GM10847 (cell line): ENCODE results near the gene MARCHF9.

ENCODE experiments used
- POLR2A ChIP-seq: IDR thresholded peaks from 2 replicates; pipeline ENCODE4 v1.6.1; 2011; ENCODE audit not compliant: insufficient read length; ENCODE audit errors: extremely low read depth

The MARCHF9 gene

DNA sequence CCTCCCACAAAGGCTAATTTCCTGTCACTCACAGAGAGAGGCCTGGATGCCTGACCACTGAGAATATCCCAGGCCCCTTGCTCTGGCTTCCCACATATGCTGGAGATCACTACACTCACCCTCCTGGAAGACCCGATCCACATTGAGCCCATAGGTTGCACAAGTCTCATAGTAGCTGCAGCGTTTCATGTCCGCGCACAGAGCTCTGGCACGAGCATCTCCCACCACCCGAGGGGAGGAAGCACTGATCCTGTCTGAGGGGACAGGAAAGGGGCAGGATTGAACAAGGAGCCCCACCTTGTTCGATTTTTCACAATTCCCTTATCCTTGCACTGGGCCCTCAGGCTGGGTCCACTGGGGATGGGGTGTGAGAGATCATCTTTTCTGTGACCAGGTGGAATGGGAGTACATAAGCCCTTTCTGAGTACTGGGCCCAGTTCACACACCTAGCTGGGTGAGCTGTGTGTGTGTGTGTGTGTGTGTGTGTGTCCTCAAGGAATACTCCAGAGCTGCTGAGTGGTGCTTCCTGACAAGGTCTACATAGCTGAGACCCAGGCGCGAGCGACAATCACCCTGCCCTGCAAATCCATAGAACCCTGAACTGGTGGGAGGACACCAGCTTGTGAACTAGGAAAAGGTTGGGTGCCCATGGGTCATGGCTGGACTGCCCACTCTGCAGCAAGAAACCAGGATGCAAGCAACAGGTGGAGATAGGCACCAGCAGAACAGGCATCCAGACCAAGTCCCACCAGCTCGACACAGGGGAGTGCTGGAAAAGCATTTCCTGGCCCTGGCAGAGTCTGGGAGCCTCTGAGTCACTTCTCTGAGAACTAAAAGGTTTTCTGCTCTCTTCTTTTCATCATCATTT is 21.9 kb upstream of the MARCHF9 start:
- TF ChIP-seq POLR2A: no peak

DNA sequence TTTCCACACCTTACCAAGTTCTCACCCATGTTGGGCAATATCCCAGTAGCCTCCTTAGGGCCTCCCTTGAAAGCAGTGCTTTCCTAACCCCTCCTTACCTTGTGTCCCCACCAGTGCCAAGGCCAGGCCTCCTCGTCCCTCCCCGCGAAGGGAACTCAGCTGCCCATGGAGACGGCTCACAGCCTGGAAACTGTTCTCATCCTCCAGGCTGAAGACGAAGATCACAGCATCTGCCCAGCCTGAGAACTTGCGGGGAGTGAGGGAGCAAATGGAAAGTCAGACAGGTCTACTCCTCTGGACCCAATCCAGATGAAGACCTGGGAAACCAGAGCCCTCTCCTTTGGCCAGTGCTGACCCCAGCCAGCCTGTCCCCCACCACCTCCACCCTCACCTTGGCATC is 21.0 kb upstream of the MARCHF9 start:
- TF ChIP-seq POLR2A: no peak

DNA sequence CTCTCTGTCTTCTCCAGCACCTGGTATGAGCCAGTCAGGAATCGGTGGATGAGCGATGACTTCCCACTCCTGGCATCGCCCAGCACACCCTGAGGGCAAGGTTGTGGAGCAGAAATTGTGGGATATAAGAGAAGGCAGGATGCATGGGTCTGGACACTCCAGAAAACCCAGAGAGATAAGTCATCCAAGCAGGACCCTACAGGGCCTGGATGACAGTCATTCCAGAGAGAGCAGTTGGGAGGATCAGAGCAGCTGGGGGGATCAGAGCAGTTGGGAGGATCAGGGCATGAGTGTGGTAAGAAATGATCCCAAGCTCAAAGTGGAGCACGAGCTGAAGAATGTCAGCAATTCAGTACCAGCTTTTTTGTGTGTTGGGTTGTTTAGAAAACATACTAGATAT is 20.3 kb upstream of the MARCHF9 start:
- TF ChIP-seq POLR2A: no peak

DNA sequence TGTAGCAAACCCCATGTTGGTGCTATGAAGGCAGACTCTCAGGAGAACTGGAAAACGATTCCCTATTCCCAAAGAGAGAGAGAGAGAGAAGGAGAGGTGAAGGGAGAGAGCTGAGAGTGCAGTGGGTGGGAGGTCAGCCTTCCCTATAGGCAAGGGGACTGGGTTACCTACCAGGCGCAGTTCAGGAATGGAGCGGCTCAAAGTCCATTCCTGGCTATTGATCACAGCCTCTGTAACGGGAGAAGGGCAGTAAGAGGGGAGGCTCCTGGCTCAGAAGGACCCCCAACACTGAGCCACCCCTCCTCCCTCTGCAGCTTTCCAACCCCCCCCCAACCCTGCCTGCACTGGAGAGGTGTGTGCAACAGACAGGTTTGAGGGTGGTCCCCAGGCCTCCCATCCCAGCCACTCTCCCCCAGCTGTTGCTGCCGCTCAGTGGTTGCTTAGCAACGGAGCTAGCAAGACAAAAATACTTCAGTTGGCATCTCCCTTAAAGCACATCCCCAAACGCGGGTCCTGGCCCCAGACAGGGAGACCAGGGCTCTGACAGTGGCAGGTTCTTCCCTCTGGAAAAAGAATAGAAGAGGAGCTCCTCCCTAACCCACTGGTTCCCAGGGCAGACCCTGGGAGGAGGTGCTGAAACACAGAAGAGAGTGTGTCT is 19.6 kb upstream of the MARCHF9 start:
- no peak for TF ChIP-seq POLR2A

DNA sequence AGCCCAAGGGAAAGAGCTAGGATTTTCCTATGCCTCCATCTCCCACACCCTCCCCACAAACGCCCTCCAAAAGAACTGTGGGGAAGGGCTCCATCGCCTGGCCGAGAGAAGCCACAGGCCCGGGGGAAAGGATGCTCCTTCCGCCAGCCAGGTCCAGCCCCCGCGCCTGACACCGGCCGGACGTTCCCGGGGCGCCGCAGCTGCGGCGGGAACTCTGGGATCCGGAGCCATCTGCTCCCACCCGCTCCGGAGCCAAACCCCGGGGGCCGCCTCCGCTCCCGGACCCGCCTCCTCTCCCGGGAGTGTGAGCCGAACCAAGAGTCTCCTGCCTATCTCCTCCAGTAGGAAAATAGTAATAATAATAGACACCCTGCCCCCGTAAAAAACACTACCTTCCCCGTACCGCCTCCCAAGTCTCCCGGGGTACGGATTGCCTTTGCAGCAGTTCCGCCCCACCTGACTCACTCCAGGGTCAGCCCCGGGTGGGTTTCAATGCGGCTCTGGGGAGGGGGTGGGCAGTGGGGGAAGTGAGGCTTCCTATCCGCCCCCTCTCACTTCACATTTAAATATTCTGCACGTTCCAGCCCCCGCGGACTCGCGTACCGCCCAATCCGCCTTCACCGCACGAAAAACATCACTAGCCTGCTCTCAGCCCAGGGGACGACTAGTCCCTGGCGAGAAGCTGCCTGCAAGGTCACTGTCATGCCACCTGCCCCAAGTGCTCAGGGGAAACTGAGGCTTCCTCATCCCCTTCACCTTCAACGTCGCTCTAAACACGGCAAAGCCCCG is 18.8 kb upstream of the MARCHF9 start:
- TF ChIP-seq POLR2A: no peak

DNA sequence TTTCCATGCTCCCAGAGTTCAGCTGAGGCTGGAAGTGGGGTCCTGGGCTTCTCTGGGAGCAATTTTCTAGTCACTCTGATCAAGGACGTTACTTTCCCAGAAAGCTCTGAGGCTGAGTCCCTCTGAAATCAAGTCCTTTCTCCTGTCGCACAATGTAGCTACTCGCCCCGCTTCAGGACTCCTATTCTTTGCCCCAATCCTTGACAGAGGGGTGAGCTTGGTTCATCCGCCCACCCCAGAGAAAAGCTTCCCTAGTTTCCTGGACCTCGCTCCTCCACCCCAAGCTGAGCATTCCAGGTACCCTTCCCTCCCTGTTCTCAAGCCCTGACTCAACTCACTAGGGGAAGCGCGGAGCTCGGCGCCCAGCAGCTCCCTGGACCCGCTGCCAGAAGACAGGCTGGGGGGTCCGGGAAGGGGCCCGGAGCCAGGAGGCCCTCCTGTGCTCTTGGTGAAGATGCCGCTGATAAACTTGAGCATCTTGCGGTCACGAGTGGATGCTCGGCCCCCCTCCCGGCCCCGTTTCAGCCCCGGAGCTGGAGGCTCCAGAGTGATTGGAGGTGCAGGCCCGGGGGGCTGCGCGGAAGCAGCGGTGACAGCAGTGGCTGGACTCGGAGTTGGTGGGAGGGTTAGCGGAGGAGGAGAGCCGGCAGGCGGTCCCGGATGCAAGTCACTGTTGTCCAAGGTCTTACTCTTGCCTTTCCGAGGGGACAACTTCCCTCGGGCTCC is 18.0 kb upstream of the MARCHF9 start:
- no peak for TF ChIP-seq POLR2A

DNA sequence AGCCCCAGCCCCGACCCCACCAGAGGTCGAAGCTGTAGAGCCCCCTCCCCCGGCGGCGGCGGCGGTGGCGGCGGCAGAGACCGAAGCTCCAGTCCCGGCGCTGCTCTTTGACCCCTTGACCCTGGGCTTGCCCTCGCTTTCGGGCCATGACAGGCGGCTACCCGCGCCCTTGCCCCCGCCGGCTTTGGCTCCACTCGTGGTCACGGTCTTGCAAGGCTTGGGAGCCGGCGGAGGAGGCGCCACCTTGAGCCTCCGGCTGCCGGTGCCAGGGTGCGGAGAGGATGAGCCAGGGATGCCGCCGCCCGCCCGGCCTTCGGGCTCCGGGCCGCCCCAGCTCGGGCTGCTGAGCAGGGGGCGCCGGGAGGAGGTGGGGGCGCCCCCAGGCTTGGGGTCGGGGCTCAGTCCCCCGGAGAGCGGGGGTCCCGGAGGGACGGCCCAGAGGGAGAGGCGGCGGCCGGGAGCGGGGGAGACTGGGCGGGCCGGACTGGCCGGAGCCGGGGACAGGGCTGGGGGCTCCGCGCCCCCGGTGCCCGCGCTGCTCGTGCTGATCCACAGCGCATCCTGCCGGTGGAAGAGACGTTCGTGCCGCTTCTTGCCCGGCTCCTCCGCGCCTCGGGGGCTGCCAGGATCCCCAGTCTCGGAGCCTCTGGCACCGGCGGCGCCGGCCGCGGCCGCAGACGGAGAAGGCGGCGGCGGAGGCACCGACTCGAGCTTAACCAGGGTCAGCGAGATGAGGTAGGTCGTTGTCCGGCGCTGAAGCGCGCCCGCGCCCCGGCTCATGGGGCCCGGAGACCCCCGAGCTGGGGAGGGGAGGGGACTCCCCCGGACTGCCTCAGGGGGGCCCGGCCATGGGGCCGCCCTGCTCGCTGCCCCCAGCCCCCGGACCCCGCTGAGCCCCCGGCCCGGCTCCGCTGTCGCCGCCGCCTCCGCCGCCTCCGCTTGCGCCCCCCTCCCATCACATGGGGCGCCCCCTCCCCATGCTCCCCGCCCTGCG is 17.1 kb upstream of the MARCHF9 start:
- TF ChIP-seq POLR2A: no peak

DNA sequence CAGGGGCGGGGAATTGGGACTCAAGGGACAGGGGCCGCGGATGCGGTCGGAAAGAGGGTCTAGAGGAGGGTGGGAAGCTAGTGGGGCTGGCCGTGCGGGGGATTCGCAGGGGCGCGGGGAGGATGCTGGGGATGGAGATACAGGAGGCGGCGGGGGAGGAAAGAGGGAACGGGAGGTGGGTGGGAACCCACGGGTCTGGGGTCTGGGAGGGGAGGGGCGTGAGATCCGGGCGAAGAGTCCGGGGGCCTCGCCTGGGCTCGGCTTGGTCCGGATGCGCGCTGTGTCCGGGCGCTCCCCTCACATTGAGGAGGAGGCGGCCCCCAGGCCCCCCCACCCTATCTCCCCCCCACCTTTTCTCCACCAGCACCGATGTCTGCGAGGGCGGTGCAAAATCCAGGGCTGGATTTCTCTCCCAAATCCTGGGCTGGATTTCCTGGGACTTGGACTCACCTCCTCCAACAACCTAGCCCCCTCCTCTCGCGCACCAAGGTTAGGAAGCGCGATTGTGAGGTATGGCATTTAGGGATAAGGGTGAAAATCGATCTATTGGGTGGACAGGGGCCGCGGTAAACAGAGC is 16.2 kb upstream of the MARCHF9 start, which contains the start of gene AGAP2:
TSS of gene AGAP2 (minus strand) at position 82 of the 577 bp plus-strand sequence. CDS start 496 bp downstream, outside the sequence.
- TF ChIP-seq POLR2A: no peak

DNA sequence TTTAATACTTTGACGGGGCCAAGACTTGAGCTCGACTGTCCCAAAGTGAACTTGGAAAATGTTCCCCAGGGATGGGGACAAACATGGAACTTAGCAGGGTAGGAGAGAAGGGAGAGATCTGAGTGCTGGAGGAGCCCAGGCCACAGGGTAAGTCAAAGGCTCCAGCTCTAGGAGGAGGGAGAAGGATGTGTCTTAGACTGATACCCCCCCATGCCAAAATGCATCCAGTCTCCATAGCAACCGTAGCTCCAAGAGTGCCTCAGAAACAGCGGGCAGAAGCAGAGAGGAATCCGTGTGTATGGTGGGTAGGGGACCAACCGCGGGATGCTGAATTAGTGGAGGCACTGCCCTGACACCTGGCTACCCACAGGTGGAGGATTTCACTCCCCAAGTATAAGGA is 15.5 kb upstream of the MARCHF9 start:
- no peak for TF ChIP-seq POLR2A

DNA sequence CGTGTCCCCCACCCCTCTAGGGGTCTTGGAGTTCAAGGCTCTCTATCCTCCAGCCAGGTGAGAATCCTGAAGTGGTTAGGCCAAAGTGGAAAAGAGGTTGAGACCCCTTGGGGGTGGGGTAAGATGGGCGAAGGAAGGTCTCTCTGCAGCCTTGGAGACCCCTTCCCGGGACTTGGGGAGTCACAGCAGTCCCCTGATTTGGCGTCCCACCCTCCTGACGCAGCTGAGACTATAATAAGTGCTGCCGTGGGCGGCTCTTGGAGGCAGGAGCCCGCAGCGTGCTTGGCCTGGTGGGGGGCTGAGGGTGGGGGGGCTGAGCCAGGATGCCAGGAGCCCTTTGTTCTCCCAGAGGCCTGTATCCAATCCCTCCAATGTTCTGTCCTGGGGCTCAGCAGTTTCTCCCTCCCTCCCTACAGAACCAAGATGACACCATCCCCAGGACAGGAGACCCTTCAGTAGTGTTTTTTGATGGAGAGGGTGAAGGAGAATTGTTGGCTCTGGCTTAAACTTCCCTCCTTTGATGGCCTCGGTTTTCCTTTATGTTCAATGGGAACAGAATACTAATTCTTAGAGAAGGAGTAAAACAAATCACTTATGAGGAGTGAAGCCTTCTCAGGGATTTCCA is 14.9 kb upstream of the MARCHF9 start:
- no peak for TF ChIP-seq POLR2A

DNA sequence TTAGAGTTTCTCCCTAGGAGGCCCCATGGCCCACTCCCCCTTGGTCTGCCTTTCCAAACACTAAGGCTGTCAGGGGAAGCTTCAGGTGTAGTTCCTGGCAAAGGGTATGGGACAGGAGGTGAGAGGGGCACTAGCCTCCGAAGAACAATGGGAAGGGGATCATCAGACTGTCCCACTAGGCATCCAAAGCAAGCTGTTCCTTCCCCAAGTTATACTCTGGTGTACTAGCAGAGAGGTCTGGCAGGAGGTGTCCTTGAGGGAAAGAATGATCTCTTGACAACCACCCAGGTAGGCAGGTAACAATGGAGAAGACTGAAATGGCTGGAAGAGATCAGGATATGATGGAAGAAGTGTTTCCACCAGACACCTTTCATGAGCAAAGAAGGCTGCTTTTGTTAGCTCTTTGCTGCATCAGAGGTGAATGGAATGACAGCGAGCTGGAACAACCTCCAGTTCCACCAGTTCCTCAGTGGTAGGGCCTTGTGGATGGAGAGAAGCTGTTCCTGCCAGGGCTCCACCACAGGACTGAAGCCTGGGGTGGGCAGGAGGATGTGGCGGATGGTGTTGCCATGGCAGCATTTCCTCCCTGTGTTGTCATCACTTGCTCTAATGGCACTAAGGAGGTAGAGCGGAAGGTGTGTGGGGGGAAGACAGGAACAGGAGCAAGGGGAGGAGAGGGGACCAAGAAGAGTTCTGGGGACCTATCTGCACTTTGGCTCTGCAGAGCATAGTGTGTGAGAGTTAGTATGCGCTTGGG is 14.1 kb upstream of the MARCHF9 start:
- TF ChIP-seq POLR2A: no peak

DNA sequence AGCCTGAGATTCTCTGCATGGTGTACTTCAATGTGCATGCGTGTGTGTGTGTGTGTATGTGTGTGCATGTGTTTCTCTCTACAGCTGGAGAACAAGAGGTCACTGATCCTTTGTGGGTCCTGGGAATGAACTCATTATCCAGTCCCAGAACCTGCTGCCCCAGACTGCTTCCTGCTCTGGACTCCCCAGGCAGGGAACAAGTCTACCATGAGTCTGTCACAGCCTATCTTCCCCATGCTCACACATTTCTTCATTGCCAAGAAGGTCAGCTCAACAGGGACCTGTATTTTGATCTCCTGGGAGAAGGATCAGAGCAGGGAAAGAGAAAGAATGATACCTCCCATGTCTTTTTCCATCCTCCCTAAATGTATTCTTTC is 13.5 kb upstream of the MARCHF9 start:
- no peak for TF ChIP-seq POLR2A
